ENCODE data around the gene FANCC.

- TF ChIP-seq, protein P1, sequence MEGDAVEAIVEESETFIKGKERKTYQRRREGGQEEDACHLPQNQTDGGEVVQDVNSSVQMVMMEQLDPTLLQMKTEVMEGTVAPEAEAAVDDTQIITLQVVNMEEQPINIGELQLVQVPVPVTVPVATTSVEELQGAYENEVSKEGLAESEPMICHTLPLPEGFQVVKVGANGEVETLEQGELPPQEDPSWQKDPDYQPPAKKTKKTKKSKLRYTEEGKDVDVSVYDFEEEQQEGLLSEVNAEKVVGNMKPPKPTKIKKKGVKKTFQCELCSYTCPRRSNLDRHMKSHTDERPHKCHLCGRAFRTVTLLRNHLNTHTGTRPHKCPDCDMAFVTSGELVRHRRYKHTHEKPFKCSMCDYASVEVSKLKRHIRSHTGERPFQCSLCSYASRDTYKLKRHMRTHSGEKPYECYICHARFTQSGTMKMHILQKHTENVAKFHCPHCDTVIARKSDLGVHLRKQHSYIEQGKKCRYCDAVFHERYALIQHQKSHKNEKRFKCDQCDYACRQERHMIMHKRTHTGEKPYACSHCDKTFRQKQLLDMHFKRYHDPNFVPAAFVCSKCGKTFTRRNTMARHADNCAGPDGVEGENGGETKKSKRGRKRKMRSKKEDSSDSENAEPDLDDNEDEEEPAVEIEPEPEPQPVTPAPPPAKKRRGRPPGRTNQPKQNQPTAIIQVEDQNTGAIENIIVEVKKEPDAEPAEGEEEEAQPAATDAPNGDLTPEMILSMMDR (conservative IDR thresholded peaks at IDR 0.05) = no peak
- TF ChIP-seq EZH2 (IDR thresholded peaks at IDR 0.05; ENCODE audit: low read depth) = no peak
Observed at GRCh38 chr9:95217936-95218335, 99.6 kb downstream of the FANCC start.
